ENCODE measurements around the gene PEMT.

GRCh38 chr17:17576772-17577234 is 14.7 kb downstream of the PEMT start:
- TF ChIP-seq, protein P1, sequence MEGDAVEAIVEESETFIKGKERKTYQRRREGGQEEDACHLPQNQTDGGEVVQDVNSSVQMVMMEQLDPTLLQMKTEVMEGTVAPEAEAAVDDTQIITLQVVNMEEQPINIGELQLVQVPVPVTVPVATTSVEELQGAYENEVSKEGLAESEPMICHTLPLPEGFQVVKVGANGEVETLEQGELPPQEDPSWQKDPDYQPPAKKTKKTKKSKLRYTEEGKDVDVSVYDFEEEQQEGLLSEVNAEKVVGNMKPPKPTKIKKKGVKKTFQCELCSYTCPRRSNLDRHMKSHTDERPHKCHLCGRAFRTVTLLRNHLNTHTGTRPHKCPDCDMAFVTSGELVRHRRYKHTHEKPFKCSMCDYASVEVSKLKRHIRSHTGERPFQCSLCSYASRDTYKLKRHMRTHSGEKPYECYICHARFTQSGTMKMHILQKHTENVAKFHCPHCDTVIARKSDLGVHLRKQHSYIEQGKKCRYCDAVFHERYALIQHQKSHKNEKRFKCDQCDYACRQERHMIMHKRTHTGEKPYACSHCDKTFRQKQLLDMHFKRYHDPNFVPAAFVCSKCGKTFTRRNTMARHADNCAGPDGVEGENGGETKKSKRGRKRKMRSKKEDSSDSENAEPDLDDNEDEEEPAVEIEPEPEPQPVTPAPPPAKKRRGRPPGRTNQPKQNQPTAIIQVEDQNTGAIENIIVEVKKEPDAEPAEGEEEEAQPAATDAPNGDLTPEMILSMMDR (conservative IDR thresholded peaks at IDR 0.05 in 1 of 2, IDR thresholded peaks at IDR 0.05 in 1 of 2; ENCODE audit: low read depth in 1 of 2, low read length in 2 of 2) = no peak
- no peak for TF ChIP-seq EZH2 (IDR thresholded peaks at IDR 0.05; ENCODE audit: low read length, missing control alignments)

All from fibroblast of lung (primary cell).